Measurements from ENCODE around the gene NANP.
A peak's percentile ranks its signal among the peaks of the same experiment; 100 is the strongest.
"Not testable (repeated sequence)": the region's sequence is repeated elsewhere in the genome, so short reads cannot be mapped to it uniquely, and the experiment has no call there.

Gene NANP, protein sequence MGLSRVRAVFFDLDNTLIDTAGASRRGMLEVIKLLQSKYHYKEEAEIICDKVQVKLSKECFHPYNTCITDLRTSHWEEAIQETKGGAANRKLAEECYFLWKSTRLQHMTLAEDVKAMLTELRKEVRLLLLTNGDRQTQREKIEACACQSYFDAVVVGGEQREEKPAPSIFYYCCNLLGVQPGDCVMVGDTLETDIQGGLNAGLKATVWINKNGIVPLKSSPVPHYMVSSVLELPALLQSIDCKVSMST

DNA sequence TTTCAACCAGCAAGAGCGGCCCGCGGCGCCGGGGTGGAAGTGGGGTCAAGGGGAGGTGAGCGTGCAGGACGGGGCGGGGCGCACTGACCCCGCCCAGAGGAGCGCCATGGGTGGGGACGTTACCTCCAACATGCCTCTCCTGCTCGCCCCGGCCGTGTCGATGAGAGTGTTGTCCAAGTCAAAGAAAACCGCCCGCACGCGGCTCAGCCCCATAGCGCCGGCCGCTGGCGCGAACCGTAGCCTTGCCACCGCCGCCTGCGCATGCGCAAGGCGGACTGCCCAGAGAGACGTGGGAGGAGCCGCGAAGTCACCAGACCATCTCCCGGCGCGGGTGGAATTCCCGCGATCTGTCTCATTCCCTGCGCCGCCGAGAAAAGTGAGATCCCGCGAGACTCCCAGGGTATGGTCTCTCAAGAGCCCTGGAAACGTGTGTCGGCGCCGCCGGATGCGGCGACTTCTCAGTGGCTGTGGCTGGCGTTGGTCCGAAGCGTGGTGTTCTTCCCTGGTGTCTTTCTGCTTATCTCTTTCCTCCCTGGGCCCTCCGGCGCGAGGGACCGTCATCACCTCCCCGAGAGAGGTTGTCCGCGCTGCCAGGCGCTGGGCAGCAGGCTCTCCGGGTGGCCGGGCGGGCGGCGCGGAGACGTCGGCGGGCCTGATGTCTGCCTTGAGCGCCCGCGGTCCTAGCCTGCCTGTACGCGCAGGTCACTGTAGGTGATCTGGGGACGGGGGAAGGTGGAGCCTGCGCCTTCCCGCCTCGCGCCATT lies at the start of gene NANP:
Gene NANP, minus strand, starts transcription at position 279 of the 764 bp plus-strand sequence. Its CDS starts 66 bp downstream, at position 213.
- peak; percentile 66 to 82 for DNase-seq

DNA sequence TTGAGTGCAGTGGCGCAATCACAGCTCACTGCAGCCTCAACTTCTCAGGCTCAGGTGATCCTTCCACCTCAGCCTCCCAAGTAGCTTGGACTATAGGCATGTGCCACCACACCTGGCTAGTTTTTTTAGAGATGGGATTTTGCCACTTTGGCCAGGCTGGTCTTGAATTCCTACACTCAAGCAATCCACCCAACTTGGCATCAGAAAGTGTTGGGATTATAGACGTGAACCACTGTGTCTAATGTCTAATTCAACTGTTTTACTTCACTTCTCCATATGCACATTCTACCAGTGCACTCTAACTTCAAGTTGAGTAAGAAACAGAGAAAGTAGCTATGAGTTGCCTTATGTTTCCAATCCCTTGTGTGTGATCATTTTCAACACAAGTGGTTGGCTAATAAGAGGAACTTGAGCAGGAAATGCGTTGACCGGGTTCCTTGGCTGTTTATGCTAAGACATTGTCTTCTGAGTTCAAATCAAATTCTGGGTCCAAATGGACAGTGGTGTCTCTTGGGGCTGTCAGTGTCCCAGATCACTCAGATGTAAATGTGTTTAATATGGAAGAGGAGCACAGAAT lies 48.9 kb upstream of the NANP start:
- DNase-seq: no peak

DNA sequence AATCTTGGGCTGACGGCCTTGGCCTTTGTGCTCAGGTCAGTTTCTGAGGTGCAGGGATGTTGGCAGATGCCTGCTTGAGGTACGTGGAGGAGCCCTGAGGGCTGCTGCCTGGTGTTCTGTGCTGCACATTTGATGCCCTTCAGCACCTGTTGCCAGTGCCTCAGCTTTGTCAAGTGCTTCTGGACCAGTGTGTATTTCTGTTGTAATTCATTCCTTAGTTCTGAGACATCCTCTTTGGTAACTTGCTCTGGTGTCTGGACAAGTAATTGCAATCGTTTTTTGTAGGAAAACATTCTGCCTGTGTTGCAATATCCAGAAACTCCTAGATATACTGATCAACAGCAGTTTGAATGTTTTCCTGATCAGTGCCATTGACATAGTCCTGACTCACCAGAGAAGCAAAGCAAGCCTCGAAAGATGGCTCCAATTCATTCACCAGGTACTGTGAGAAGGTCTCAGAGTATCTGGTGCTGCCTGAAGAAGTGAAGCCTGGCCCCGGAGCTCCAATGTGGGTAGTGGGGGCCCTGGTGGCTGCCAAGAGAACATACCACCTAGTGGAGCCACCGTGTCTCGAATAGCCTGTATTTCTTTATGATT lies 46.1 kb upstream of the NANP start:
- no peak for DNase-seq

DNA sequence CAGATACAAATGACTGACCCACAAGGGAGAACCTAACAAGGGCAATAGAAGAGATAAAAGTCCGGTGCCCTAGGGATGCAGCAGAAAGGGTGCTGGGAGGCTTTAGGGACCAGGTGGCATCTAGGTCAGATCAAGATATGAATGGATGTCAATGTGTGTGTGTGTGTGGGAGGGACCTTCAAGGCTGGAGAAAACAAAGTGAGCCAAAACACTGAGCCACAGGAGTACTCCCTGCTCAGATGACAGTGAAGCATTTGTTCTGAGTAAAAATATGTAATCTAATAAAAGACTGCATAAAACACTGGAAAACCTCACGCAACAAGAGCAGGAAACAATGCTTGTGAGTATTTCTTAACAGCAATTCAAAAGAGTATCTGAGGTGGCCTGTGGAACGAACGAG lies 44.6 kb upstream of the NANP start:
- DNase-seq: no peak

DNA sequence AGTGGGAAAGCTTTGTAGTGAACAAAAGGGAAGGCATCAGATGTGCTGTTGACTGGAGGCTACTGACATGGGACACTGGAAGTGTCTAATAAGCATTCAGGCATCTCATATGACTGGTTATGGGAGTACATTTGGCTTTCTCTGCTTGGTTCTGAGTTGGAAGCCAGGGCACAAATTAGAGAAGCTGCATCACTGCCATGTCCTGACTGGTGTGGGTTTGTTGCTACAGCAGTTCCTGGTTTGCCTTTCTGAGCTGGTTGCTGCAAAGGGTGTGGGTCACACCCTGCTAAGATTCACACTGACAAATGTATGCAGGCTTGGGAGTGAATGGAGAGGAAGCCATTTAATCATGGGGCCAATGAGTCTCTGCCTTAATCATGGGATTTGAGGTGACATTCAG lies 36.2 kb upstream of the NANP start:
- no peak for DNase-seq

DNA sequence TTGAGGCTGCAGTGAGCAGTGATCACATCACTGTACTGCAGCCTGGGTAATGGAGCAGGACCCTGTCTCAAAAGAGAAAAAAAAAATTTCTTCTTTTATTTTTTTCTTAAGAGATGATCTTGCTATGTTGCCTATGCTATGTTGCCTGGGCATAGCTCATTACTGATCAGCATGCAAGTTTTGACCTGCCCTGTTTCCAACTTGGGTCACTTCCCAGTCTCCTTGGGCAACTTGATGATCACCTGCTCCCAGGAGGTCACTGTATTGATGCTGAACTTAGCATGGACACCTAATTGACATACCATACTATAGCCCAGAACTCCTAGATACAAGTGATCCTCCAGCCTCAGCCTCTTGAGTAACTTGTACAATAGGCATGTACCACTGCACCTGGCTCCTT lies 30.7 kb upstream of the NANP start:
- DNase-seq: no peak

DNA sequence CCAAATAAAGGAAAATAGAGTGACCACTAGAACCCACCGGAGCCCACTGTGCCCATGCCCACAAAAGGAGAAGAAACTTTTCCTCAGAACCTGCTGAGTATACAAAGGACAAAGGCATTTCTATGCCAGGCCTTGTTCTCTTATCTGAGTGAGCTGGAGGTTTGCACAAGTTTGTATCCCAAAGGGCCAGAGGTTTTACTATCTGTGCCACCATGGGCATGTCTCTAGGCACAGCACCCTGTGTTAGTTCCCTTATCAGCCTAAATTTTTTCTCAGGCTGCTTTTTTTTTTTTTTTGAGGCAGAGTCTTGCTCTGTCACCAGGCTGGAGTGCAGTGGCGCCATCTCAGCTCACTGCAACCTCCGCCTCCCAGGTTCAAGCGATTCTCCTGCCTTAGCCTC lies 29.1 kb upstream of the NANP start:
- DNase-seq: not testable (repeated sequence)

DNA sequence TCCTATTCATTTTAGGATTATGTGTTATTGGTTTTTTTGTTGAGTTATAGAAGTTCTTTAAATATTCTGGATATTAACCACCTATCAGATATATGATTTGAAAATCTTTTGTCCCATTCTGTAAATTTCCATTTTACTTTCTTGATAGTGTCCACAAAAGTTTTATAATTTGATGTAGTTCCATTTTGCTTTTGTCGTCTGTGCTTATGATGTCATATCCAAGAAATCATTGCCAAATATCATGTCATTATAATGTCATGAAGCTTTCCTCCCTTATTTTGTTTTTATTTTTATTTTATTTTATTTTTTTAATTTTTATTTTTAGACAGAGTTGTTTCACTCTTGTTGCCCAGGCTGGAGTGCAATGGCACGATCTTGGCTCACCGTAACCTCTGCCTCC lies 21.0 kb upstream of the NANP start:
- DNase-seq: no peak

DNA sequence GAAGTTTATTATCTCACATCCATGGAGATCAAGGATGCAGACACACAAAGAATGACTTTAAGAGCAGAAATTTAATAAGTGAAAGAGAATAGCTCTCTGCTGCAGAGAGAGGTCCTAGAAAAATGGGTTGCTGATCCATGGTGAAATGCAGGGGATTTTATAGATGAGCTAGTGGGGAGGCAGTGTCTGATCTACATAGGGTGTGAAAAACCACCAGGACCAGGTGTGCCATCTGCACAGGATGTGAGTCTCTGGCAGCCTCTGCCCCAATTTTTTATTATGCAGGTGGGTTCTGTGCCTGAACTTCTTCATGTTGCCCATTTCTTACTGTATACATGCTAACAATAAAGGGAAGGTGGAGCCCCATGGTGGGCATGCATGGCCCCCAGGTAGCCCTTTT lies 19.9 kb upstream of the NANP start:
- DNase-seq: no peak

DNA sequence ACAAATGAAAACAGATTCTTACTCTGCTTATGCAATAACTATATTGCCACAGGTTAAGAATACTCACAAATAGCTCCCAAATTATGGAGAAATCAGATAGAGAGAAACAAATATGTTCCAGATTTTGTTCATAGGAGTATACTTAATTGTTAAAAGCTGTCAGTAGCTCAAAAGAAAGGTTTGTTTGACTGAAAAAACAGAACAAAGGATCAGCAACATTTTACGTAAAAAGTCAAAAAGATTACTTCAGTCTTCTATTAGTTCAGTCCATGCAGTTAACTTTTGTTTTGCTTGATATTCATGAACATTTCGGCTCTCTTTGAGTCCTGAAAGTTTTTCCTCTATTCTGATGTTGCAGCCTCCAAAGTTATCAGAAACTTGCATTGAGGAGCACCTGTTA lies 13.4 kb upstream of the NANP start:
- DNase-seq: no peak

DNA sequence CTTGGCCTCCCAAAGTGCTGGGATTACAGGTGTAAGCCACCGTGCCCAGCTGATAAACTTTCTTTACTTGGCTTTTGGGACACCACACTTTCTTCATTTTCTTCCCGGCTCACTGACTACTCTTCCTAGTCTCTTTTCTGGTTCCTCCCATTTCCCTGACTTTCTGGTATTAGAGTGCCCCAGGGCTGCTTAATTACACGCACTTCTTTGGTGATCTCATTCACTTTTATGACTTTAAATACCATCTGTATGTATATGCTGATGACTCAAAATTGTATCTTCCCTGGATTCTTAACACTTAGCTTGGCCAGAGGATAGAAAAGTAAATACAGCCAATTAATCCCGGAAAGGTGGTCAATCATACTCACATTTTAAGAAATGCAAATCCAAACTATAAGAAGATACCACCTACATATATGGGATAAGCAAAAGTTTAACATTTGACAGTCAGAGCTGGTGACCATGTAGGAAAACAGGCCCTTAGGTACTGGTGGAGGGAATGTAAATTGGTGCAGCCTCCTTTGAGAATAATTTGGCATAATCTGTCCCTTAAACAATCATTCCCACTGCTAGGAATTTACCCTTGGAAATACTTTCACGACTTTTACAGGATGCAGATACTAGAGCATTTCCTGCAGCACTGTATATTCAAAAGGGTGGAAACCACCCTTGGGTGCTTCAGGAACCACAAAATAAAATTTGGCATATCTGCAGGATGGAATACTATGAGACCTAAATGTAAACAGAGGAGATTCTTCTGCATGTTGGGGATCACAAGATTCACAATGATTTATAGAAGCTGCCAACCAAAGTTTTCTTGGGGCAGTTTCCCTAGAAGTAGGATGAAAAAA lies 9.4 kb upstream of the NANP start:
- no peak for DNase-seq

DNA sequence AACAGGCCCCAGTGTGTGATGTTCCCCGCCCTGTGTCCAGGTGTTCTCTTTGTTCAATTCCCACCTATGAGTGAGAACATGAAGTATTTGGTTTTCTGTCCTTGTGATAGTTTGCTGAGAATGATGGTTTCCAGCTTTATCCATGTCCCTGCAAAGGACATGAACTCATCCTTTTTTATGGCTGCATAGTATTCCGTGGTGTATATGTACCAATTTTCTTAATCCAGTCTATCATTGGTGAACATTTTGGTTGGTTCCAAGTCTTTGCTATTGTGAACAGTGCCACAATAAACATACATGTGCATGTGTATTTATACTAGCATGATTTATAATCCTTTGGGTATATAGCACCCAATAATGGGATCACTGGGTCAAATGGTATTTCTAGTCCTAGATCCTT lies 6.8 kb upstream of the NANP start:
- DNase-seq: not testable (repeated sequence)

DNA sequence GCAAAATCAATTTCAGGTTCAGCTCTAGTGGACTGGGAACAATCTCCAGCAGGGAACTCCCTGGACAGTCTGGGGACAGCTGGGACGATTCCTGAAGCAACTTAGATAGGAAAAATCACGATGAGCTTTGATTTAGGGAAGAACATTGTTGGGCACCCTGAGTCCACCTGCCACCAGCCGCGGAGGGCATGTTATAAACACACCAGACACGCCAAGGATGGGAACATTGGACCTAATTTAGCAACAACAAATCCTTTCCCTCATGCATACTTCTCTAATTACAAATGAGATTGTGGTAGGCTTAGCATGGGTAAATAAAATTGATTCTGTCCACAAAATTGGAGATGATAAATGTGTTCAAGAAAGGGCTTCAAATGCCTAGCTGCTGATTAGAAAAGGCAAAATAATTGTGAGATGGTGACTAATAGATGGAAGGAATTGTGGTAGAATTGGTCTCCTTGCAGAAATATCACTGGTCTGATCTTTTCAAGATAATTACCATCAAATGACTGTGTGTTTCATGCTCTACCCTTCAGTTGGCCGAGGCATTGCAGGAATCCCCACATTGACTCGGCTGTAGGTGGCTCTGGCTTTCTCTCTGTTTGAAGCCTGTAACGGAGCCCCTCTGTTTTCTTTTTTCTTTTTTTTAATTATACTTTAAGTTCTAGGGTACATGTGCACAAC lies 6.1 kb upstream of the NANP start:
- DNase-seq: no peak

DNA sequence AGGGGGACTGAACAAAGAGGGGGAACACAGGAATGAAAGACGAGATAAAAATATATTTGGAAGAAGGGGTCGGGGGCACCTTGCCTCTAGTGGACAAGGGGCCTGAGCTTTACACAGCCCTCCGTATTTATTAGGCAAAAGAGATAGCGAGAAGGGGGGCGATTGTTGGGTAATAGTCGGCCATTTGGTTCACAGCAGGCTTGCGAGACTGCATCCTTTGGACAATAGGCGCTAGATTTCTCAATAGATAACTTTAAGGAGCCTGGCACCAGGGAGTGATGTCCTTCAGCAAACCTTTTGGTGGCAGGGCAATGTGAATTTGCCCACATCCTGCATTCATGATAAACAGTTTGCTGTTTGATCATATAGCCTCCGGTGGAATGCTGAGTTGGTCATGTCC lies 3.0 kb upstream of the NANP start:
- DNase-seq: no peak

DNA sequence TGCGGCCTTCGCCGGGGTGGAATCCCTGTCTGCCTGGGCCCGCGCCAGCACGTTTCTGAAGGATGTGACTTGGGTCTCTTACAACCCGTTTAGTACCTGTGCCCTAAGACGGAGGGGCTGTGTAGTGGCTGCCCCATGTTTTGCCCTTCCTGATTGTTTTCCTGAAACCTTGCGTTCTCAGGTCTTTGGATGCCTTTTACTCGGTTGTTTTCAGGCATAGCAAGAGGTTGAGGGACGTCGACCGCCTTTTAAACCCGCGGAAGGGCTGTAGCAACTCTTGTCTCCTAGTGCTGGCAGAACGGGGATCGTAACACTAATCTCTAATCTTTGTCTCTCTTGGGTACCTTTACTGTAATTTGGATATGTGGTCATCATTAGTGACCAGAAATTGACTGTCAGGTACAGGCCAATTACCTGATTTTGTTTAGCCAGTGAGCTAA lies 706 bp upstream of the NANP start:
- no peak for DNase-seq

DNA sequence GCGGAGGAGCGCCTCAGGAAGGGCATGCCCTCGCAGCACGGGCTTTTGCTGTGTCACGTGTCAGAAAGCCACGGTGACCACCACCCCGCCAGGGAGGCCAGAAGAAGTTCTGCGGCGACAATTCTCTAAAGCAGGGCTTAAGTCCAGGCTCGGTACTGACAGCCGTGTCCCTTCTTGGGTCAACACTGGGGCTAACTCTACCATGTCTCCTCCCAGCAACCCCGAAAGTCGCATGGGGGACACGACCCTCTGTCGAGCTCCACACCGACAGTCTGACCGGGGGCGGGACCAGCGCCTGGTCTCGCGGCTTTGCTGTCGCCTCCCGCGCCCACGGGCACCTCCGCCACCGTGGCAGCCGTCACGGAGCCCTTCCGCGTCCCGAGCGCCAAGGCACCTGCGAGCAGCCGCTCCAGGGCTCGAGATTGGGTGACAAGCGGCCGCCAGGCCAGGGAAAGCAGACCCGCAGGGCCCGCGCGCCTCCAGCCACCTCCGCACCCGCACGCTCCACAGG lies 534 bp downstream of the NANP start:
- DNase-seq: no peak

DNA sequence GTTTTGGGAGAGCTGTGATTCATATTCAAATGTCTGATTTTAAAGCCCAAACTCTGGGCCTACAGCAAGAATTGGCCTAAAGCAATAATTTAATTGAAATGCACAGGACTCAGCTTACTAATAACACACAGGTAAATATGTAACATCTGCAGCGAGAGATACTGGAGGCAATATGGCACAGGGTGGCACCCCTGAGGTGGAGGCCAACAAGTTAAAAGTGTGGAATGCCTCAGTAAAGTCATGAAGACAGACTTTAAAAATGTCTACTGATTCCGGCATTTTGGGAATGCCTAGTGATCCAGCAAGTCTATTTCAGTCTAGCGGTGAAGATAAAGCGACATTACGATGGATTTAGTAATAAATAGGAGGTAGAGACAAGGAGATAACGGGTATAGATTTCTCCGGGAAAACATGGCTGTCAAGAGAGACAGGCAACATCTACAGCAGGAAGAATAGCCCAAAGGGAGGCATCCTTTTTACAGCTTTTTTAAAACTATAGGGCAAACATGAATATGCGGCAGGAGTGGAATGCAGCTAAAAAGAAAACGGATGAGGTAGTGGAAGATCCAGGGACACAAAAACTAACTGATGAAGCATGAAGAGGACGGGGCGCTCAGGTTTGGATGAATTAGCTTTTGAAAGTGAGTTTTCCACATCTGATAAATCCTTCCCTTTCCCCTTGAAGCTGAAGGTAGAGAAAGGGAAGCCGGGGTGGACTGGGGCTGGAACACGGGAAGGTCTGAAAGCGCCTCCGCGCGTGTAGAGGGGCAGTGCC lies 1.2 kb downstream of the NANP start:
- DNase-seq: no peak

DNA sequence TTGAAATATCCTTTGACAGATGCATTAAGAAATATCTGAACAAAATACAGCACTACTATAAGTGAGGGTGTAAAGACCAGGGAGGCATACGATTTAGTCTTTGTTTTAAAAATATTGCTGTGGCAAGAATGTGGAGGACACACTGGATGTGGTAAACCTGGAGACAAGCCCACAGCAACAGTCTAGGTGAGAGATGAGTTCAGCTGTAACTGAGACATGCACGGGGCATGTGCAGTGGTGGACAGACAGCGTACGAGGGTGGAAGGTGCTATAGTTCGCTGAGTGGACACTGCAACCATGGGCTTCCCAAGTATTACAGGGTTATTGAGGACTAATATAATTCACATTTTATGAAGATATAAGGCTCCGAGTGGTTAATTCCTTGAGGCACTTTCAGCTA lies 1.8 kb downstream of the NANP start:
- no peak for DNase-seq

DNA sequence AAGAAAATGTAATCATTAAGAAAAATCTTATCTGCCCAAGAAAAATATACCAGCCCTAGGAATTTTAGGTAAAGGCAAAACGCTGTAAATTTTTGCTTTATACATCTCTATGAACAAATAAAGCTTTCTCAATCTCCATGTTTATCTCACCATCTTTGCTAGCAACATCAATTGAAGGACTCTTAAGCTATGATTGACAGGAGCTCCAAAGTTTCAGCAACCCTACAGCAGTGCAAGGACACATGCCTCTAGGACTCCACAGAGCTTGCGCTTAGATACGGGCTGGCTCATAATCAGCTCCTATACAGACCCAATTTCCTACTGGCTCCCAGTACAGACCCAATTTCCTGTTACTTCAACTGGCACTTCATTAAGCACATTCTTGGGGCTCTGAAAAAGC lies 4.3 kb downstream of the NANP start:
- DNase-seq: no peak

DNA sequence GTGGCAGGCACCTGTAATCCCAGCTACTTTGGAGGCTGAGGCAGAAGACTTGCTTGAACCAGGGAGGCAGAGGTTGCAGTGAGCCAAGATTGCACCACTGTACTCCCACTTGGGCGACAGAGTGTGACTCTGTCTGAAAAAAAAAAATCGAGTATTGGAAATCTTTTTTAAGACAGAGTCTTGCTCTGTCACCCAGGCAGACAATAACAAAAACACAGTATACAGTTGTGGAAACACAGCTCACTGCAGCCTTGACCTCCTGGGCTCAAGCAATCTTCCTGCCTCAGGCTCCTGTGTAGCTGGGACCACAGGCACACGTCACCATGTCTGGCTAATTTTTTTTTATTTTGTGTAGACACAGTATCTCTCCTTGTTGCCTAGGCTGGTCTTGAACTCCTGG lies 15.0 kb downstream of the NANP start:
- no peak for DNase-seq

DNA sequence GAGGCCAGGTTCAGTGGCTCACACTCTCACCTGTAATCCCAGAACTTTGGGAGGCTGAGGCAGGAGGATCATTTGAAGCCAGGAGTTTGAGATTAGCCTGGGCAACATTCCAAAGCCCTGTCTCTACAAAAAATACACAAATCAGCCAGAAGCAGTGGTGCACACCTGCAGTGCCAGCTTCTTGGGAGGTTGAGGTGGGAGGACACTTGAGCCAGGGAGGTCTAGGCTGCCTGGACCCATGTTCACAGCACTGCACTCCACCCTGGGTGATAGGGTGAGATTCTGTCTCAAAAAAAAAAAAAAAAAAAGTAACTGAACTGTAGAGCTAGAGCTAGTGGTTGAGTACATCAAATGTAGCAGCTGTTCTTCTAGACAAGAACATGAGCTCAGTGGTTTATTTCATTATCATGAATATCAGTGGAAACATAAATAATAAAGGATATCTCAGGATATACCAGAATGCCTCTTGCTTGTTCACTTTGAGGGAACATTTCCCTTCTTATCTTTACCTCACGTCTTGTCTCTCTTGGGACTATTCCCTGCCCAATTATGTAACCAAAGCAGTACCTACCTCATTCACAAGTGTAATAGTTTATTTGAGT lies 17.6 kb downstream of the NANP start:
- no peak for DNase-seq
